ENCODE measurements around the gene LRRC56.

- no peak for TF ChIP-seq MCM7 (IDR thresholded peaks at IDR 0.05)
- TF ChIP-seq ZNF655 (CRISPR knock-in tag; IDR thresholded peaks at IDR 0.05): no peak
- TF ChIP-seq PKNOX1 (IDR thresholded peaks at IDR 0.05): no peak
- TF ChIP-seq CREBBP (IDR thresholded peaks at IDR 0.05; ENCODE audit: low read depth, low read length): no peak
- TF ChIP-seq SMAD3 (CRISPR knock-in tag; conservative IDR thresholded peaks at IDR 0.05): no peak
- TF ChIP-seq JUNB (CRISPR knock-in tag; conservative IDR thresholded peaks at IDR 0.05): no peak
- TF ChIP-seq PRDM10 (IDR thresholded peaks at IDR 0.05; ENCODE audit: partially characterized antibody): no peak
- TF ChIP-seq HCFC1 (IDR thresholded peaks at IDR 0.05; ENCODE audit: low read depth, low read length): no peak
- no peak for TF ChIP-seq BRF1 (IDR thresholded peaks at IDR 0.05; ENCODE audit: borderline replicate concordance, extremely low read depth, insufficient read length)
- TF ChIP-seq ZNF140 (CRISPR knock-in tag; IDR thresholded peaks at IDR 0.05): no peak
Measured at GRCh38 chr11:533586-534395, 3.5 kb upstream of the LRRC56 start.
